Gastrocnemius medialis (tissue), 4 donors: Measurements from ENCODE around the gene TAF1B. TPM values are rescaled to one million over a fixed set of nuclear protein-coding genes. Genes with fewer than 3 reads are reported as not detected.

Experiments used
- ATAC-seq, 2 donors: fragments of 150-250 bp; one replicate each; pipeline ENCODE4 v1.9.1; 2016
- DNase-seq, 2 donors: peaks; one replicate each; pipeline ENCODE4 v3.0.0-alpha.2; 2019
- H3K27ac ChIP-seq, 4 donors: fragments of 200-600 bp; sonication (generic); 1 replicate in 1 of 4; 2 replicates in 3 of 4; pipeline ENCODE4 v1.5.1; 2016 to 2018; ENCODE audit warnings: mild to moderate bottlenecking in 2 of 4, moderate library complexity in 1 of 4
- H3K27me3 ChIP-seq, 3 donors: fragments of 200-600 bp; sonication (generic) in 2 of 3; 1 replicate in 1 of 3; 2 replicates in 2 of 3; pipeline versions ENCODE4 v1.5.1 to v1.6.0; 2016 to 2019; ENCODE audit warnings: mild to moderate bottlenecking in 1 of 3, moderate library complexity in 1 of 3
- H3K36me3 ChIP-seq, 2 donors: fragments of 200-600 bp; sonication (generic) in 1 of 2; one replicate each; pipeline ENCODE4 v1.5.1; 2017 to 2018
- H3K4me1 ChIP-seq, 2 donors: fragments of 200-600 bp; sonication (generic) in 1 of 2; one replicate each; pipeline ENCODE4 v1.5.1; 2016 to 2017; ENCODE audit warnings: mild to moderate bottlenecking in 2 of 2
- H3K4me3 ChIP-seq, 4 donors: fragments of 200-600 bp; sonication (generic) in 3 of 4; 1 replicate in 1 of 4; 2 replicates in 3 of 4; pipeline ENCODE4 v1.5.1; 2016 to 2019; ENCODE audit warnings: mild to moderate bottlenecking in 2 of 4
- H3K9me3 ChIP-seq, 3 donors: fragments of 200-600 bp; sonication (generic) in 2 of 3; 1 replicate in 1 of 3; 2 replicates in 2 of 3; pipeline ENCODE4 v1.5.1; 2016 to 2019
- POLR2A ChIP-seq, 2 donors: fragments of 450-650 bp; IDR thresholded peaks; one replicate each; pipeline ENCODE4 v1.6.1; 2017; ENCODE audit warnings: antibody characterized with exemption in 2 of 2, mild to moderate bottlenecking in 2 of 2, moderate library complexity in 2 of 2
- in situ Hi-C, 4 donors: fragments of 200-750 bp; cut with MboI; loops; one replicate each; pipeline versions ENCODE4 v1.15.0 to v1.8.0; 2017; ENCODE audit warnings: low sequenced_read_pairs in 4 of 4
- intact Hi-C: fragments of 100-400 bp; cut with DNase I; formaldehyde crosslinking; loops from one replicate; pipeline ENCODE4 v1.15.1; 2023; ENCODE audit warnings: low total_unique reads
- total RNA-seq, 4 donors: library from RNA; depleted of rRNA; stranded (reverse); fragments of >200 nt; gene quantifications; one replicate each; pipeline versions ENCODE4 v1.1.0 to v1.2.3, GENCODE V29; 2016
- TF ChIP-seq, protein P1 (sequence below), 5 experiments: fragments of 450-650 bp in 3 of 5; fragments of 200-600 bp in 2 of 5; sonication (generic) in 2 of 5; IDR thresholded peaks in 4 of 5; conservative IDR thresholded peaks in 1 of 5; 1 replicate in 4 of 5; 2 replicates in 1 of 5; pipeline ENCODE4 v1.5.1; 2016 to 2019; ENCODE audit warnings: antibody characterized with exemption in 5 of 5, mild to moderate bottlenecking in 3 of 5, moderate library complexity in 3 of 5

TAF1B gene
- total RNA-seq, 4 donors from 2014 or later, result 5.0 to 8.4 (median 7.3) TPM

DNA sequence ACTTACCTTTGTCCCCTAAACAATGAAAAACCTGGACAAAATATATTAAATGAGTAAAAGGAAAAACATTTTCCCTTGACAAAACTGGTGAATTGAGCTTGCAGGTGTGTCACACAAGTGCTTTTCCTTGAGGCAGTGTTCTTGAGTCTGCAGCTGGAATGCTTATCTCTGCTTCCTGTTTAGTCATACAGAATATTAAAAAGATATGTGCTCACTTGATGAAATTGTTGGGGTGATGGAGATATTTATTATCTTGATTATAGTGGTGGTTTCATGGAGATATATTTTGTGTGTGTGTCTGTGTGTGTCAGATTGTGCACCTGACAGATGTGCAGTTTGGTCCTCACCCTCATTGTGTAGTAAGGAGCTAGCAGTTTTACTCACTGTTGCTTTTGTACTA, 3.3 kb downstream of the TAF1B start:
- intact Hi-C loops, result no loop called here
- TF ChIP-seq POLR2A (IDR thresholded peaks at IDR 0.05), result no peak
- TF ChIP-seq, protein P1, sequence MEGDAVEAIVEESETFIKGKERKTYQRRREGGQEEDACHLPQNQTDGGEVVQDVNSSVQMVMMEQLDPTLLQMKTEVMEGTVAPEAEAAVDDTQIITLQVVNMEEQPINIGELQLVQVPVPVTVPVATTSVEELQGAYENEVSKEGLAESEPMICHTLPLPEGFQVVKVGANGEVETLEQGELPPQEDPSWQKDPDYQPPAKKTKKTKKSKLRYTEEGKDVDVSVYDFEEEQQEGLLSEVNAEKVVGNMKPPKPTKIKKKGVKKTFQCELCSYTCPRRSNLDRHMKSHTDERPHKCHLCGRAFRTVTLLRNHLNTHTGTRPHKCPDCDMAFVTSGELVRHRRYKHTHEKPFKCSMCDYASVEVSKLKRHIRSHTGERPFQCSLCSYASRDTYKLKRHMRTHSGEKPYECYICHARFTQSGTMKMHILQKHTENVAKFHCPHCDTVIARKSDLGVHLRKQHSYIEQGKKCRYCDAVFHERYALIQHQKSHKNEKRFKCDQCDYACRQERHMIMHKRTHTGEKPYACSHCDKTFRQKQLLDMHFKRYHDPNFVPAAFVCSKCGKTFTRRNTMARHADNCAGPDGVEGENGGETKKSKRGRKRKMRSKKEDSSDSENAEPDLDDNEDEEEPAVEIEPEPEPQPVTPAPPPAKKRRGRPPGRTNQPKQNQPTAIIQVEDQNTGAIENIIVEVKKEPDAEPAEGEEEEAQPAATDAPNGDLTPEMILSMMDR (IDR thresholded peaks at IDR 0.05 in 4 of 5, conservative IDR thresholded peaks at IDR 0.05 in 1 of 5), result no peak
- in situ Hi-C loops, result loop anchor here in 1 of 4 donors (25.0 kb wide), 1 partner anchor 216 kb away; no protein-coding TSS in a partner anchor
- H3K27ac ChIP-seq, result no peak overlapping the region
- peaks cover 0 to 35% of the 10 kb centered on the region in 2 donors for H3K36me3 ChIP-seq
- peaks cover 17 to 22% of the 10 kb centered on the region in 2 donors for H3K4me1 ChIP-seq
- no peak overlapping the region for H3K4me3 ChIP-seq
- no peaks in the 10 kb centered on the region for H3K27me3 ChIP-seq
- ATAC-seq (no peak), DNase-seq (no peak)
- H3K9me3 ChIP-seq, result no peaks in the 10 kb centered on the region

DNA sequence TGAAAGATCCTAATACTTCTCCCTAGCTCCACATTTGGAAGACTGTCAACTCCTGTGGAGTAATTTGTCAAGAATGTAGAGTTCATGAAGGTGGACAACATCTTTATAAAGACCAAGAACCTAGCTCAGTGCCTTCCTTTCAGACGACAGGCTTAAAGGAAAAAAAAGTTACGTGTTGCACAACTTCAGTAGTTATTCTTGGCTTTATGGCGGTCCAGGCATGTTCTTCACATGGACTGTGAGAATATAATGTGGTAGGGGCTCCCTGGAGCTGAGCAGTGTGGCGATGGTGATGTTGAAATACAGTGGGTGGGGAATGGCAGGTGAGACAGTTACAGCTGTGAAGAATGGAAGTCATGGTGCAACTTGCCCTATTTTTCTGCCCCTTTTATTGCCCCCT, 3.9 kb downstream of the TAF1B start:
- in situ Hi-C loops (loop anchor here in 1 of 4 donors (25.0 kb wide), 1 partner anchor 215 kb away; no protein-coding TSS in a partner anchor), intact Hi-C loops (no loop called here)
- Histone ChIP-seq H3K27me3 (no peaks in the 10 kb centered on the region), H3K9me3 (no peaks in the 10 kb centered on the region), H3K4me3 (no peak overlapping the region), H3K4me1 (peaks cover 17 to 22% of the 10 kb centered on the region in 2 donors), H3K36me3 (peaks cover 0 to 41% of the 10 kb centered on the region in 2 donors), H3K27ac (no peak overlapping the region)
- no peak for DNase-seq
- no peak for ATAC-seq
- TF ChIP-seq, protein P1 (IDR thresholded peaks at IDR 0.05 in 4 of 5, conservative IDR thresholded peaks at IDR 0.05 in 1 of 5), result no peak
- no peak for TF ChIP-seq POLR2A (IDR thresholded peaks at IDR 0.05)

DNA sequence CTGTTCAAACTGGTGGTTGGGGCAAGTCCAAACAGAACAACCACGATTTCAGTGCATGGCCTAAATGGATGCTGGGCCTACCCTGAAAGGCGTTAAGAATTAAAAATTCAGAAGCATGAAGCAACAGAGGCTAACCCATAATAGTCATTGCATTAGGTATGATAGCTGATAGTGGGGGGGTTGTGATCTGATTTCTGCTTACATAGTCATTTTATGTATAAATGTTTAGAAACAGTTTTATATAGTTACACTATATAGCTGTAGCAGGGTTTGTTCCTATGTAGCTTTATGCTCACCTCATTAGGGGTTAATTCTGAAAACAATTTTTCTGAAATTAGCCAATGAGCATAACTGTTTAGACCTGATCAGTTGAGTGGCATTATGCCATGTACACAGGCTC, 9.6 kb downstream of the TAF1B start:
- intact Hi-C loops (no loop called here), in situ Hi-C loops (no loop called here)
- DNase-seq (no peak), ATAC-seq (no peak)
- H3K9me3 ChIP-seq, result no peaks in the 10 kb centered on the region
- peaks cover 0 to 83% of the 10 kb centered on the region in 2 donors for H3K36me3 ChIP-seq
- TF ChIP-seq, protein P1 (IDR thresholded peaks at IDR 0.05 in 4 of 5, conservative IDR thresholded peaks at IDR 0.05 in 1 of 5), result no peak
- no peaks in the 10 kb centered on the region for H3K4me1 ChIP-seq
- no peak overlapping the region for H3K4me3 ChIP-seq
- no peak overlapping the region for H3K27ac ChIP-seq
- no peaks in the 10 kb centered on the region for H3K27me3 ChIP-seq

DNA sequence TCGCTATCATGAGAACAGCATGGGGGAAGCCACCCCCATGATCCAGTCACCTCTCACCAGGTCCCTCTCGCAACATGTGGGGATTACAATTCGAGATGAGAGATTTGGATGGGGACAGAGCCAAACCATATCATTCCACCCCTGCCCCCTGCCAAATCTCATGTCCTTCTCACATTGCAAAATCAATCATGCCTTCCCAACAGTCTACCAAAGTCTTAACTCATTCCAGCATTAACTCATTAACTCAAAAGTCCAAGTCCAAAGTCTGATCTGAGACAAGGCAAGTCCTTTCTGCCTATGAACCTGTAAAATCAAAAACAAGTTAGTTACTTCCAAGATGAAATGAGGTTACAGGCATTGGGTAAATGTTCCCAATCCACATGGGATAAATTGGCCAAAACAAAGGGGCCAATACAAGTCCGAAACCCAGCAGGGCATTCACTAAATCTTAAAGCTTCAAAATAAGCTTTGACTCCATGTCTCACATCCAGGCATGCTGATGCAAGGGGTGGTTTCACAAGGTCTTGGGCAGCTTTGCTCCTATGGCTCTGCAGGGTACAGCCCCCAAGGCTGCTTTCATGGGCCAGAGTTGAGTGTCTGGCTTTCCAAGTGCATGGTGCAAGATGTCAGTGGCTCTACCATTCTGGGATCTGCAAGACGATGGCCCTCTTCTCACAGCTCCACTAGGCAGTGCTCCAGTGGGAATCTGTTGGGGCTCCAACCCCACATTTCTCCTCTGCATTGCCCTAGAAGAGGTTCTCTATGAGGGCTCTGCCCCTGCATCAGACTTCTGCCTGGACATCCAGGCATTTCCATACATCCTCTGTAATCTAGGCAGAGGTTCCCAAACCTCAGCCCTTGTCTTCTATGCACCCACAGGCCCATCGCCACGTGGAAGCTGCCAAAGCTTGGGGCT, 14.8 kb downstream of the TAF1B start:
- in situ Hi-C loops (no loop called here), intact Hi-C loops (no loop called here)
- Histone ChIP-seq H3K27ac (no peak overlapping the region), H3K27me3 (no peaks in the 10 kb centered on the region), H3K4me1 (no peaks in the 10 kb centered on the region), H3K36me3 (peaks cover 0 to 63% of the 10 kb centered on the region in 2 donors), H3K4me3 (no peak overlapping the region), H3K9me3 (no peaks in the 10 kb centered on the region)
- no peak for ATAC-seq
- TF ChIP-seq, protein P1 (IDR thresholded peaks at IDR 0.05 in 4 of 5, conservative IDR thresholded peaks at IDR 0.05 in 1 of 5), result no peak
- TF ChIP-seq POLR2A (IDR thresholded peaks at IDR 0.05), result no peak
- DNase-seq, result no peak
